ENCODE data around the gene PPP1R7. TPM values are rescaled to one million over a fixed set of nuclear protein-coding genes. Genes with fewer than 3 reads are reported as not detected.

The PPP1R7 gene
- total and polyA plus RNA-seq, 2 donors: 20.7 to 83.2 TPM

- 96% methylated on average over 17 of the region's 17 CpGs for WGBS
- no peaks in the 10 kb centered on the region for H3K4me1 ChIP-seq (ENCODE audit: insufficient read depth)
- no peak overlapping the region for H3K4me3 ChIP-seq (ENCODE audit: low read depth, low read length)
- DNase-seq (ENCODE audit: extremely low spot score): no peak
- no peak overlapping the region for H3K27ac ChIP-seq (ENCODE audit: low read depth)
- H3K36me3 ChIP-seq (ENCODE audit: insufficient read depth): no peaks in the 10 kb centered on the region
Measured at GRCh38 chr2:241112046-241112445, 38.2 kb upstream of the PPP1R7 start.

- no peak overlapping the region for H3K27ac ChIP-seq (ENCODE audit: low read depth)
- no peaks in the 10 kb centered on the region for H3K4me1 ChIP-seq (ENCODE audit: insufficient read depth)
- WGBS: 84% methylated on average over 8 of the region's 8 CpGs
- H3K36me3 ChIP-seq (ENCODE audit: insufficient read depth): no peaks in the 10 kb centered on the region
- DNase-seq (ENCODE audit: extremely low spot score): no peak
- H3K4me3 ChIP-seq (ENCODE audit: low read depth, low read length): no peak overlapping the region
Measured at GRCh38 chr2:241112592-241112991, 37.7 kb upstream of the PPP1R7 start.

GRCh38 chr2:241114836-241115235, 35.4 kb upstream of the PPP1R7 start:
- Histone ChIP-seq H3K36me3 (ENCODE audit: insufficient read depth) (no peaks in the 10 kb centered on the region), H3K27ac (ENCODE audit: low read depth) (no peak overlapping the region), H3K4me3 (ENCODE audit: low read depth, low read length) (no peak overlapping the region), H3K4me1 (ENCODE audit: insufficient read depth) (no peaks in the 10 kb centered on the region)
- DNase-seq (ENCODE audit: extremely low spot score): no peak
- WGBS: 96% methylated on average over 11 of the region's 11 CpGs

- Histone ChIP-seq H3K4me3 (ENCODE audit: low read depth, low read length) (no peak overlapping the region), H3K27ac (ENCODE audit: low read depth) (no peak overlapping the region), H3K36me3 (ENCODE audit: insufficient read depth) (no peaks in the 10 kb centered on the region), H3K4me1 (ENCODE audit: insufficient read depth) (no peaks in the 10 kb centered on the region)
- no peak for DNase-seq (ENCODE audit: extremely low spot score)
- WGBS: 71% methylated on average over 8 of the region's 8 CpGs
Measured at GRCh38 chr2:241115361-241115760, 34.9 kb upstream of the PPP1R7 start.

- no peaks in the 10 kb centered on the region for H3K36me3 ChIP-seq (ENCODE audit: insufficient read depth)
- no peaks in the 10 kb centered on the region for H3K4me1 ChIP-seq (ENCODE audit: insufficient read depth)
- H3K27ac ChIP-seq (ENCODE audit: low read depth): no peak overlapping the region
- no peak for DNase-seq (ENCODE audit: extremely low spot score)
- 90% methylated on average over 32 of the region's 32 CpGs for WGBS
- no peak overlapping the region for H3K4me3 ChIP-seq (ENCODE audit: low read depth, low read length)
Measured at GRCh38 chr2:241116606-241117560, 33.4 kb upstream of the PPP1R7 start.

GRCh38 chr2:241118737-241119505, 31.3 kb upstream of the PPP1R7 start:
- WGBS: 91% methylated on average over 24 of the region's 24 CpGs
- no peak for DNase-seq (ENCODE audit: extremely low spot score)
- H3K4me3 ChIP-seq (ENCODE audit: low read depth, low read length): no peak overlapping the region

GRCh38 chr2:241120440-241120839, 29.8 kb upstream of the PPP1R7 start:
- DNase-seq (ENCODE audit: extremely low spot score): no peak
- Histone ChIP-seq H3K36me3 (ENCODE audit: insufficient read depth) (no peaks in the 10 kb centered on the region), H3K4me1 (ENCODE audit: insufficient read depth) (no peaks in the 10 kb centered on the region), H3K27ac (ENCODE audit: low read depth) (no peak overlapping the region), H3K4me3 (ENCODE audit: low read depth, low read length) (no peak overlapping the region)
- 97% methylated on average over 2 of the region's 2 CpGs for WGBS

More at GRCh38 chr2:241118737-241119505, 31.3 kb upstream of the PPP1R7 start:
- Histone ChIP-seq H3K36me3 (ENCODE audit: insufficient read depth) (no peaks in the 10 kb centered on the region), H3K4me1 (ENCODE audit: insufficient read depth) (no peaks in the 10 kb centered on the region), H3K27ac (ENCODE audit: low read depth) (no peak overlapping the region)

- no peak for DNase-seq (ENCODE audit: extremely low spot score)
- no peak overlapping the region for H3K4me3 ChIP-seq (ENCODE audit: low read depth, low read length)
- H3K4me1 ChIP-seq (ENCODE audit: insufficient read depth): no peaks in the 10 kb centered on the region
- 98% methylated on average over 5 of the region's 5 CpGs for WGBS
- H3K36me3 ChIP-seq (ENCODE audit: insufficient read depth): no peaks in the 10 kb centered on the region
- no peak overlapping the region for H3K27ac ChIP-seq (ENCODE audit: low read depth)
Measured at GRCh38 chr2:241121008-241121407, 29.3 kb upstream of the PPP1R7 start.

- 85% methylated on average over 19 of the region's 19 CpGs for WGBS
- H3K4me1 ChIP-seq (ENCODE audit: insufficient read depth): no peaks in the 10 kb centered on the region
- H3K27ac ChIP-seq (ENCODE audit: low read depth): no peak overlapping the region
- H3K36me3 ChIP-seq (ENCODE audit: insufficient read depth): no peaks in the 10 kb centered on the region
- no peak overlapping the region for H3K4me3 ChIP-seq (ENCODE audit: low read depth, low read length)
- DNase-seq (ENCODE audit: extremely low spot score): no peak
Measured at GRCh38 chr2:241122376-241123002, 27.8 kb upstream of the PPP1R7 start.

- no peaks in the 10 kb centered on the region for H3K4me1 ChIP-seq (ENCODE audit: insufficient read depth)
- no peak overlapping the region for H3K27ac ChIP-seq (ENCODE audit: low read depth)
- no peak overlapping the region for H3K4me3 ChIP-seq (ENCODE audit: low read depth, low read length)
- H3K36me3 ChIP-seq (ENCODE audit: insufficient read depth): no peaks in the 10 kb centered on the region
- whole genome bisulfite sequencing: 87% methylated on average over 16 of the region's 16 CpGs
- DNase-seq (ENCODE audit: extremely low spot score): no peak
Measured at GRCh38 chr2:241123816-241124536, 26.3 kb upstream of the PPP1R7 start.

- 94% methylated on average over 13 of the region's 13 CpGs for WGBS
- Histone ChIP-seq H3K27ac (ENCODE audit: low read depth) (no peak overlapping the region), H3K36me3 (ENCODE audit: insufficient read depth) (no peaks in the 10 kb centered on the region), H3K4me3 (ENCODE audit: low read depth, low read length) (no peak overlapping the region), H3K4me1 (ENCODE audit: insufficient read depth) (no peaks in the 10 kb centered on the region)
- no peak for DNase-seq (ENCODE audit: extremely low spot score)
Measured at GRCh38 chr2:241125626-241126025, 24.6 kb upstream of the PPP1R7 start.

- Histone ChIP-seq H3K36me3 (ENCODE audit: insufficient read depth) (no peaks in the 10 kb centered on the region), H3K4me1 (ENCODE audit: insufficient read depth) (no peaks in the 10 kb centered on the region), H3K4me3 (ENCODE audit: low read depth, low read length) (no peak overlapping the region), H3K27ac (ENCODE audit: low read depth) (no peak overlapping the region)
- 94% methylated on average over 21 of the region's 21 CpGs for WGBS
- DNase-seq (ENCODE audit: extremely low spot score): no peak
Measured at GRCh38 chr2:241126201-241126611, 24.1 kb upstream of the PPP1R7 start.

- 95% methylated on average over 18 of the region's 18 CpGs for WGBS
- Histone ChIP-seq H3K27ac (ENCODE audit: low read depth) (no peak overlapping the region), H3K36me3 (ENCODE audit: insufficient read depth) (no peaks in the 10 kb centered on the region), H3K4me3 (ENCODE audit: low read depth, low read length) (no peak overlapping the region), H3K4me1 (ENCODE audit: insufficient read depth) (no peaks in the 10 kb centered on the region)
- no peak for DNase-seq (ENCODE audit: extremely low spot score)
Measured at GRCh38 chr2:241126771-241127202, 23.5 kb upstream of the PPP1R7 start.
